SK-N-MC (cell line): Measurements from ENCODE around the gene CLASP1.
"Not testable (repeated sequence)": the region's sequence is repeated elsewhere in the genome, so short reads cannot be mapped to it uniquely, and the experiment has no call there.

ENCODE experiments used
- DNase-seq: peaks from one replicate; pipeline ENCODE4 v3.0.0-alpha.2; 2011; ENCODE audit warnings: low read depth, low spot score
- H3K27ac ChIP-seq: fragments of 200-600 bp; sonication (generic); 2 replicates; pipeline ENCODE4 v1.5.1; 2016; ENCODE audit warnings: mixed run types
- H3K36me3 ChIP-seq: fragments of 200-600 bp; sonication (generic); 2 replicates; pipeline ENCODE4 v1.6.1; 2017; ENCODE audit warnings: antibody characterized with exemption, low read length, mixed read lengths; ENCODE audit not compliant: insufficient read depth
- H3K4me3 ChIP-seq: fragments of 200-600 bp; sonication (generic); 2 replicates; pipeline ENCODE4 v1.5.1; 2016
- H3K9ac ChIP-seq: fragments of 200-600 bp; sonication (generic); 2 replicates; pipeline ENCODE4 v1.8.0; 2017; ENCODE audit warnings: mixed run types, mixed read lengths; ENCODE audit not compliant: insufficient read length
- H3K9me3 ChIP-seq: fragments of 200-600 bp; sonication (generic); 2 replicates; pipeline ENCODE4 v1.6.1; 2017; ENCODE audit warnings: low read depth, mild to moderate bottlenecking, antibody characterized with exemption, low read length, moderate library complexity, mixed read lengths
- EZH2 ChIP-seq: fragments of 200-600 bp; sonication (generic); IDR thresholded peaks from one replicate; pipeline ENCODE4 v1.6.1; 2017; ENCODE audit warnings: antibody characterized with exemption
- FOXP2 ChIP-seq: optimal IDR thresholded peaks from 2 replicates; pipeline ENCODE3; 2011; ENCODE audit warnings: mild to moderate bottlenecking, moderate library complexity; ENCODE audit not compliant: insufficient read depth; ENCODE audit errors: extremely low read length, control extremely low read depth
- POLR2AphosphoS5 ChIP-seq: IDR thresholded peaks from 2 replicates; pipeline ENCODE4 v1.6.1; 2012; ENCODE audit warnings: mild to moderate bottlenecking, low read depth, low read length, borderline replicate concordance

The CLASP1 gene

DNA sequence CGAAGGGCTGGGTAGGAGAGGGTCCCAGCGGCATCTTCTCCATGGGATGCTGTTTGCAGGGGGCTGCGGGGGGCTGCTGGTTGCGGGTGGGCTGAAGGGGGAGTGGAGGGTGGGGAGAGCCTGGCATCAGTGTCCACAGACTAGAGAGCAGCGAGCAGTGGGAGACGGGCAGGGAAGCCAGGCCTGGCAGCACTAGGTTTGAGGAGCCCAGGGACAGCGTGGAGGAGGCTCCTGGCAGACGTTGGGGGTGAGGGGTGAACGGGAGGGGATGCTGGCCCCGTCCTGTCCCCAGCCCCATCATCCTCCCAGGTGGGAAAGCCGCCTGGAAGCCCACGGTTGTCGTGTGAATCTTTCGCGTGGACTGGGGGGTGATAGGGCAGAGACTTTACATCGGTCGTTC lies 316.0 kb downstream of the CLASP1 start:
- H3K27ac ChIP-seq, result no peak overlapping the region

DNA sequence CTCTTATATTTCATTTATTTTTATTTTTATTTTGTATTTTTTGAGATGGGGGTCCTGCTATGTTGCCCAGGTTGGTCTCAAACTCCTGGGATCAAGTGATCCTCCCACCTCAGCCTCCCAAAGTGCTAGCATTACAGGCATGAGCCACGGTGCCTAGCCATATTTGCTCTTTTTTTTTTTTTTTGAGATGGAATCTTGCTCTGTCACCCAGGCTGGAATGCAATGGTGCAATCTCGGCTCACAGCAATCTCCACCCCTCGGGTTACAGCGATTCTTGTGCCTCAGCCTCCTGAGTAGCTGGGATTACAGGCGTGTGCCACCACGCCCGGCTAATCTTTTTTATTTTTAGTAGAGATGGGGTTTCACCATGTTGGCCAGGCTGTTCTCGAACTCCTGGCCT lies 317.9 kb downstream of the CLASP1 start:
- not testable (repeated sequence) for H3K27ac ChIP-seq, H3K4me3 ChIP-seq, H3K36me3 ChIP-seq, H3K9ac ChIP-seq, H3K9me3 ChIP-seq, DNase-seq

More for the DNA sequence above, 316.0 kb downstream of the CLASP1 start:
- Histone ChIP-seq H3K4me3 (no peak overlapping the region), H3K36me3 (no peaks in the 10 kb centered on the region; the same call in 1 of the 2 replicates), H3K9ac (no peak overlapping the region), H3K9me3 (no peaks in the 10 kb centered on the region)
- no peak for TF ChIP-seq EZH2
- no peak for TF ChIP-seq FOXP2
- no peak for TF ChIP-seq POLR2AphosphoS5
- DNase-seq, result no peak

DNA sequence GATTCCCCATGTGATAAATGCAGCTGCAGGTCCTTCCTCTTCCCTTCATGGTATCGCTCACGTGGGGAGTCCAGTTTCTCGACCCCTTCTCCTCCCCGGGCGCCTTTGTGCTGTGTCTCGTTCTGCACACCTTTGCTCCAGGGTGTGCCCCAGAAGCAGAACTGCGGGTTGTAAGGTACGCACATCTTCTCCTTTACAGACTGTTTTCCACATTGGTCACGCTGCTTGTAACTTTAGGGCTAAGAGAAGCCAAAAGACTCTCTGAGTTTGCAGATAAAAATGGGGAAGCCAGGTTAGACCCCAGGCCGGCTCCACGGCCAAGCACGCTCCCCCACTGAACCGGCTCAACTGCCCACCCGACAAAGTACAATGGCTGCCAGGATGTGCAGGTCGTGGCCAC lies 318.3 kb downstream of the CLASP1 start:
- H3K36me3 ChIP-seq, result no peaks in the 10 kb centered on the region
- no peak for DNase-seq
- H3K9me3 ChIP-seq, result no peaks in the 10 kb centered on the region
- no peak for TF ChIP-seq FOXP2
- TF ChIP-seq EZH2, result no peak
- TF ChIP-seq POLR2AphosphoS5, result no peak
- no peak overlapping the region for H3K9ac ChIP-seq
- H3K4me3 ChIP-seq, result no peak overlapping the region
- H3K27ac ChIP-seq, result no peak overlapping the region

DNA sequence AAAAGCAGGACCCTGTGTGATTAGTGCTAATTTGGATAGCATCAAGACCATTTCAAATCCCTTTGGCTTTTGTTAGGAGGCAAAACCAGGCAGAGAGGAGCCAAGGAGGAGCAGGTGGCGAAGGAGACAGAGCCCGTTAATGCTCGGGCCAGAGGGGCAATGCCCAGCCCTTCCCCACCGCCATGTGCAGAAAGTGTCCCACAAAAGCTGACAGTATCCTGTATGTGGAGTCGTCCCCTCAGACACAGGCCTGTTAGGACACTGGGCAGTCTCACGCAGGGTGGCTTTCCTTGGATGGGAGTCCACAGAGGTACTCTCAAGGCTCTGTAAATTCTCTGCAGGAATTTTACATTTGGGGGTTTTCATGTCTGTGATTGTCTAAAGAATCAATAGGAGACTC lies 319.5 kb downstream of the CLASP1 start:
- TF ChIP-seq FOXP2 (no peak), POLR2AphosphoS5 (no peak), EZH2 (no peak)
- no peak for DNase-seq
- Histone ChIP-seq H3K27ac (no peak overlapping the region), H3K36me3 (no peaks in the 10 kb centered on the region), H3K9me3 (no peaks in the 10 kb centered on the region), H3K9ac (no peak overlapping the region), H3K4me3 (no peak overlapping the region)

DNA sequence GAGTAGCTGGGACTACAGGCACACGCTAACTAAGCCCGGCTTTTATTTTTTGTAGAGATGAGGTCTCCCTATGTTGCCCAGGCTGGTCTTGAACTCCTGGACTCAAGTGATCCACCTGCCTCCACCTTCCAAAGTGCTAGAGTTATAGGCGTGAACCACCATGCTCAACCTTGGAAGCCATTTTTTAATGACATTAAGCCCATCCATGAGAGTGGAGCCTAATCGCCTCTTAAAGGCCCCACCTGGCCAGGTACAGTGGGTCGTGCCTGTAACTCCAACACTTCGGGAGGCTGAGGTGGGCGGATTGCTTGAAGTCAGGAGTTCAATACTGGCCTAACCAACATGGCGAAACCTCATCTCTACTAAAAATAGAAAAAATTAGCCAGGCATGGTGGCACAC lies 322.6 kb downstream of the CLASP1 start:
- no peak overlapping the region for H3K27ac ChIP-seq
- H3K9me3 ChIP-seq, result no peaks in the 10 kb centered on the region
- no peak overlapping the region for H3K4me3 ChIP-seq
- no peak for DNase-seq
- TF ChIP-seq EZH2, result no peak
- TF ChIP-seq POLR2AphosphoS5, result no peak
- no peak for TF ChIP-seq FOXP2
- no peaks in the 10 kb centered on the region for H3K36me3 ChIP-seq
- no peak overlapping the region for H3K9ac ChIP-seq

DNA sequence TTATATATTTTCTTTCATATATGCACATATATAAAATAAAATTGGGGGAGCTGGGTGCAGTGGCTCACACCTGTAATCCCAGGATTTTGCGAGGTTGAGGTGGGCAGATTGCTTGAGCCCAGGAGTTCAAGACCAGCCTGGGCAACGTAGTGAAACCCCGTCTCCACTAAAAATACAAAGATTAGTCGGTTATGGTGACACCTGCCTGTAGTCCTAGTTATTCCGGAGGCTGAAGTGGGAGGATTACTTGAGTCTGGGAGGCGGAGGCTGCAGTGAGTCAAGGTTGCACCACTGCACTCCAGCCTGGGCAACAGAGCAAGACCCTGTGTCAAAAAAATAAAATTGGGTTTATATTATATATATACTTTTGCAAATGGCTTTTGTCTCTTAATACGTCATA lies 324.7 kb downstream of the CLASP1 start:
- no peak overlapping the region for H3K9ac ChIP-seq
- H3K4me3 ChIP-seq, result no peak overlapping the region
- no peak overlapping the region for H3K27ac ChIP-seq
- no peaks in the 10 kb centered on the region for H3K36me3 ChIP-seq
- no peak for TF ChIP-seq FOXP2
- TF ChIP-seq EZH2, result no peak
- no peak for TF ChIP-seq POLR2AphosphoS5
- no peaks in the 10 kb centered on the region for H3K9me3 ChIP-seq
- no peak for DNase-seq

DNA sequence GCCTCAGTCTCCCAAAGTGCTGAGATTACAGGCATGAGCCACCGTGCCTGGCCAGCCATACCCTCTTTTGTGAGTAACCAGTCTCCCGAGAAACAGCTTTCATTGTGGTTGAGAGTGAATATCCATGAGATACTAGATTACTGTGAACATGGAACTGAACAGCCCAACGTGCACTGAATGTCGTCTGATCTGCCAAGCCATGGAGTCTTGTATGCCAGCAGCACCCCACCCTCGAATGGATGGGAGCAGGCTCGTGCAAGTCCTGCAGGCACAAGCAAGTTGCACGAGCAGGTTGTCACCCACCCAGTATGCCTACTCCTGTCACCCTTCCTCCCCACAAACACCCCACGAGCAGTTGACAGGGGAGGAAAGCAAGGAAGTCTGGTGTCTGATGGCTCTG lies 327.8 kb downstream of the CLASP1 start:
- H3K4me3 ChIP-seq, result no peak overlapping the region
- TF ChIP-seq FOXP2 (no peak), POLR2AphosphoS5 (no peak), EZH2 (no peak)
- no peak for DNase-seq
- H3K36me3 ChIP-seq, result no peaks in the 10 kb centered on the region
- H3K9me3 ChIP-seq, result no peaks in the 10 kb centered on the region
- no peak overlapping the region for H3K27ac ChIP-seq
- no peak overlapping the region for H3K9ac ChIP-seq

DNA sequence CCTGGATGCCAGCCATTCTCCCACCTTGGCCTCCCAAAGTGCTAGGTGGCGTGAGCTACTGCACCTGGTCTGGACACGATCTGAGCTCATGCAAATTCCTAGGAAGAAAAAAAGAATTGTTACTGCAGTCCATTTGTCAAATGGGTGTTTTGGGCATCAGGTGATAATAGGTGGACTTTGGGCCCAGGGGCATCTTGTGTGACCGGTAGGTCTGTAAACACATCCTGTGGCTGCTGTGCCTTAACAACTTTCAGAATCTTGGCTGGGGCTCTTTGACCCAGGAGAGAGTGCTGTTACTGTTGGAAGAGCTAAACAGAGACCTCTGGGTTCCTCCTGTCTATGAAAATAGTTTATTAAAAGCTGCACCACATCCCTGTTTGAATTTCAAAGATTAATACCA lies 329.3 kb downstream of the CLASP1 start:
- Histone ChIP-seq H3K9ac (no peak overlapping the region), H3K9me3 (no peaks in the 10 kb centered on the region), H3K36me3 (no peaks in the 10 kb centered on the region), H3K4me3 (no peak overlapping the region), H3K27ac (no peak overlapping the region)
- TF ChIP-seq FOXP2, result no peak
- no peak for TF ChIP-seq EZH2
- no peak for TF ChIP-seq POLR2AphosphoS5
- DNase-seq, result no peak

DNA sequence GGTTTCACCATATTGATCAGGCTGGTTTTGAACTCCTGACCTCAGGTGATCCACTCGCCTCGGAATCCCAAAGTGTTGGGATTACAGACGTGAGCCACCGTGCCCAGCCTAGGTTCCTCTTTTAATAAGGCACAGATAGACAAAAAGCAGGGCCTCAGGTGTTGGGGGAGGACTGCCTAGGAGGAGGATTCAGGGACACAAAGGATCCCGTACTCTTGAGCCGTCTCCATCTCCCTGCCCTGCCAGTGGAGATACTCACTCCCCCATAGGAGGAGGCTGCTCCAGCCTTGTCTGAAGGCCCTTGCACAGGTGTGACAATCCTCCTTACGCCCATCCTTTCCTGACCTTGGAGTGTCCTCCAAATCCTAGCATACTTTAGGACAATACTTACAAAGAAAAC lies 332.3 kb downstream of the CLASP1 start:
- Histone ChIP-seq H3K36me3 (no peaks in the 10 kb centered on the region), H3K9me3 (no peaks in the 10 kb centered on the region), H3K27ac (no peak overlapping the region), H3K9ac (no peak overlapping the region), H3K4me3 (no peak overlapping the region)
- no peak for TF ChIP-seq POLR2AphosphoS5
- TF ChIP-seq EZH2, result no peak
- TF ChIP-seq FOXP2, result no peak
- no peak for DNase-seq

DNA sequence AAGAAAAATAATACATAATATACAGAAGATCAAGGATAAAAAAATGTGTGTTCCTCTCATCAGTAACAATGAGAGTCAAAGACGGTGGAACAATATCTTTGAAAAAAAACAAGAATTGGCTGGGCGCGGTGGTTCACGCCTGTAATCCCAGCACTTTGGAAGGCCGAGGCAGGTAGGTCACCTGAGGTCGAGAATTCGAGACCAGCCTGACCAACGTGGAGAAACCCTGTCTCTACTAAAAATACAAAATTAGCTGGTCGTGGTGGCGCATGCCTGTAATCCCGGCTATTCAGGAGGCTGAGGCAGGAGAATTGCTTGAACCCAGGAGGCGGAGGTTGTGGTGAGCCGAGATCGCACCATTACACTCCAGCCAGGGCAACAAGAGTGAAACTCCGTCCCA lies 335.6 kb downstream of the CLASP1 start:
- not testable (repeated sequence) for H3K9ac ChIP-seq, H3K9me3 ChIP-seq, H3K36me3 ChIP-seq, DNase-seq, H3K27ac ChIP-seq, H3K4me3 ChIP-seq
